Measurements from ENCODE around the gene KRTAP1-4. TPM values are rescaled to one million over a fixed set of nuclear protein-coding genes. Genes with fewer than 3 reads are reported as not detected.

Gene KRTAP1-4
- total and polyA plus RNA-seq, 2 of the 8 experiments (the other 6 are each of a cell fraction or from before 2014, with no cell fraction given), result not detected

DNA sequence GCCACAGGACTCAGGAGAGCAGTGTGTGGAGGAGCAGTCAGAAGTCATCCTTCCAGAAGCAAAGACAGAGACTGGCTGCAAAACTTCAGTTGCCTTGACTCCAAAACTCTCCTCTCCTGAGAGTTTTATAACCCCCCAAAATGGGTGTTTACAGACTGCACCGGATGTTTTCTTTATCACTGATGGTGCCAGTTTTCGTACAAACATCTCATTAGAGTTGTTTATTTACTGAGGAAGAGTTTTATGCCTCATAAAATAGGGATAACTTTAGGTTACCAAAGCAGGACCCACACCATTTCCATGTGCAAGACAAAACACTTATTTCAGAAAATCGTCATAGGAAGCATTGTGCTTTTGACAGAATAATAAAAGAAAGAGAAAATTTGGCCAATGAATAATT lies 45.8 kb downstream of the KRTAP1-4 start, which contains the start of gene KRT40 (continued):
- TF ChIP-seq, protein P1, sequence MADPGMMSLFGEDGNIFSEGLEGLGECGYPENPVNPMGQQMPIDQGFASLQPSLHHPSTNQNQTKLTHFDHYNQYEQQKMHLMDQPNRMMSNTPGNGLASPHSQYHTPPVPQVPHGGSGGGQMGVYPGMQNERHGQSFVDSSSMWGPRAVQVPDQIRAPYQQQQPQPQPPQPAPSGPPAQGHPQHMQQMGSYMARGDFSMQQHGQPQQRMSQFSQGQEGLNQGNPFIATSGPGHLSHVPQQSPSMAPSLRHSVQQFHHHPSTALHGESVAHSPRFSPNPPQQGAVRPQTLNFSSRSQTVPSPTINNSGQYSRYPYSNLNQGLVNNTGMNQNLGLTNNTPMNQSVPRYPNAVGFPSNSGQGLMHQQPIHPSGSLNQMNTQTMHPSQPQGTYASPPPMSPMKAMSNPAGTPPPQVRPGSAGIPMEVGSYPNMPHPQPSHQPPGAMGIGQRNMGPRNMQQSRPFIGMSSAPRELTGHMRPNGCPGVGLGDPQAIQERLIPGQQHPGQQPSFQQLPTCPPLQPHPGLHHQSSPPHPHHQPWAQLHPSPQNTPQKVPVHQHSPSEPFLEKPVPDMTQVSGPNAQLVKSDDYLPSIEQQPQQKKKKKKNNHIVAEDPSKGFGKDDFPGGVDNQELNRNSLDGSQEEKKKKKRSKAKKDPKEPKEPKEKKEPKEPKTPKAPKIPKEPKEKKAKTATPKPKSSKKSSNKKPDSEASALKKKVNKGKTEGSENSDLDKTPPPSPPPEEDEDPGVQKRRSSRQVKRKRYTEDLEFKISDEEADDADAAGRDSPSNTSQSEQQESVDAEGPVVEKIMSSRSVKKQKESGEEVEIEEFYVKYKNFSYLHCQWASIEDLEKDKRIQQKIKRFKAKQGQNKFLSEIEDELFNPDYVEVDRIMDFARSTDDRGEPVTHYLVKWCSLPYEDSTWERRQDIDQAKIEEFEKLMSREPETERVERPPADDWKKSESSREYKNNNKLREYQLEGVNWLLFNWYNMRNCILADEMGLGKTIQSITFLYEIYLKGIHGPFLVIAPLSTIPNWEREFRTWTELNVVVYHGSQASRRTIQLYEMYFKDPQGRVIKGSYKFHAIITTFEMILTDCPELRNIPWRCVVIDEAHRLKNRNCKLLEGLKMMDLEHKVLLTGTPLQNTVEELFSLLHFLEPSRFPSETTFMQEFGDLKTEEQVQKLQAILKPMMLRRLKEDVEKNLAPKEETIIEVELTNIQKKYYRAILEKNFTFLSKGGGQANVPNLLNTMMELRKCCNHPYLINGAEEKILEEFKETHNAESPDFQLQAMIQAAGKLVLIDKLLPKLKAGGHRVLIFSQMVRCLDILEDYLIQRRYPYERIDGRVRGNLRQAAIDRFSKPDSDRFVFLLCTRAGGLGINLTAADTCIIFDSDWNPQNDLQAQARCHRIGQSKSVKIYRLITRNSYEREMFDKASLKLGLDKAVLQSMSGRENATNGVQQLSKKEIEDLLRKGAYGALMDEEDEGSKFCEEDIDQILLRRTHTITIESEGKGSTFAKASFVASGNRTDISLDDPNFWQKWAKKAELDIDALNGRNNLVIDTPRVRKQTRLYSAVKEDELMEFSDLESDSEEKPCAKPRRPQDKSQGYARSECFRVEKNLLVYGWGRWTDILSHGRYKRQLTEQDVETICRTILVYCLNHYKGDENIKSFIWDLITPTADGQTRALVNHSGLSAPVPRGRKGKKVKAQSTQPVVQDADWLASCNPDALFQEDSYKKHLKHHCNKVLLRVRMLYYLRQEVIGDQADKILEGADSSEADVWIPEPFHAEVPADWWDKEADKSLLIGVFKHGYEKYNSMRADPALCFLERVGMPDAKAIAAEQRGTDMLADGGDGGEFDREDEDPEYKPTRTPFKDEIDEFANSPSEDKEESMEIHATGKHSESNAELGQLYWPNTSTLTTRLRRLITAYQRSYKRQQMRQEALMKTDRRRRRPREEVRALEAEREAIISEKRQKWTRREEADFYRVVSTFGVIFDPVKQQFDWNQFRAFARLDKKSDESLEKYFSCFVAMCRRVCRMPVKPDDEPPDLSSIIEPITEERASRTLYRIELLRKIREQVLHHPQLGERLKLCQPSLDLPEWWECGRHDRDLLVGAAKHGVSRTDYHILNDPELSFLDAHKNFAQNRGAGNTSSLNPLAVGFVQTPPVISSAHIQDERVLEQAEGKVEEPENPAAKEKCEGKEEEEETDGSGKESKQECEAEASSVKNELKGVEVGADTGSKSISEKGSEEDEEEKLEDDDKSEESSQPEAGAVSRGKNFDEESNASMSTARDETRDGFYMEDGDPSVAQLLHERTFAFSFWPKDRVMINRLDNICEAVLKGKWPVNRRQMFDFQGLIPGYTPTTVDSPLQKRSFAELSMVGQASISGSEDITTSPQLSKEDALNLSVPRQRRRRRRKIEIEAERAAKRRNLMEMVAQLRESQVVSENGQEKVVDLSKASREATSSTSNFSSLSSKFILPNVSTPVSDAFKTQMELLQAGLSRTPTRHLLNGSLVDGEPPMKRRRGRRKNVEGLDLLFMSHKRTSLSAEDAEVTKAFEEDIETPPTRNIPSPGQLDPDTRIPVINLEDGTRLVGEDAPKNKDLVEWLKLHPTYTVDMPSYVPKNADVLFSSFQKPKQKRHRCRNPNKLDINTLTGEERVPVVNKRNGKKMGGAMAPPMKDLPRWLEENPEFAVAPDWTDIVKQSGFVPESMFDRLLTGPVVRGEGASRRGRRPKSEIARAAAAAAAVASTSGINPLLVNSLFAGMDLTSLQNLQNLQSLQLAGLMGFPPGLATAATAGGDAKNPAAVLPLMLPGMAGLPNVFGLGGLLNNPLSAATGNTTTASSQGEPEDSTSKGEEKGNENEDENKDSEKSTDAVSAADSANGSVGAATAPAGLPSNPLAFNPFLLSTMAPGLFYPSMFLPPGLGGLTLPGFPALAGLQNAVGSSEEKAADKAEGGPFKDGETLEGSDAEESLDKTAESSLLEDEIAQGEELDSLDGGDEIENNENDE (IDR thresholded peaks at IDR 0.05; ENCODE audit: insufficient replicate concordance, low read length), result no peak
- TF ChIP-seq SP1 (IDR thresholded peaks at IDR 0.05; ENCODE audit: low read depth, low read length) (no peak), CBX8 (IDR thresholded peaks at IDR 0.05; ENCODE audit: borderline replicate concordance, low read depth, low read length) (no peak), GABPA (IDR thresholded peaks at IDR 0.05; ENCODE audit: borderline replicate concordance, insufficient read depth, low read length) (no peak), HDAC2 (IDR thresholded peaks at IDR 0.05; ENCODE audit: borderline replicate concordance in 1 of 2, low read depth in 2 of 2, low read length in 2 of 2) (no peak), FOSL1 (IDR thresholded peaks at IDR 0.05; ENCODE audit: insufficient read depth, low read depth, low read length) (no peak)
- TF ChIP-seq, protein P2, sequence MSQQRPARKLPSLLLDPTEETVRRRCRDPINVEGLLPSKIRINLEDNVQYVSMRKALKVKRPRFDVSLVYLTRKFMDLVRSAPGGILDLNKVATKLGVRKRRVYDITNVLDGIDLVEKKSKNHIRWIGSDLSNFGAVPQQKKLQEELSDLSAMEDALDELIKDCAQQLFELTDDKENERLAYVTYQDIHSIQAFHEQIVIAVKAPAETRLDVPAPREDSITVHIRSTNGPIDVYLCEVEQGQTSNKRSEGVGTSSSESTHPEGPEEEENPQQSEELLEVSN (IDR thresholded peaks at IDR 0.05), result no peak
- TF ChIP-seq, protein P3, sequence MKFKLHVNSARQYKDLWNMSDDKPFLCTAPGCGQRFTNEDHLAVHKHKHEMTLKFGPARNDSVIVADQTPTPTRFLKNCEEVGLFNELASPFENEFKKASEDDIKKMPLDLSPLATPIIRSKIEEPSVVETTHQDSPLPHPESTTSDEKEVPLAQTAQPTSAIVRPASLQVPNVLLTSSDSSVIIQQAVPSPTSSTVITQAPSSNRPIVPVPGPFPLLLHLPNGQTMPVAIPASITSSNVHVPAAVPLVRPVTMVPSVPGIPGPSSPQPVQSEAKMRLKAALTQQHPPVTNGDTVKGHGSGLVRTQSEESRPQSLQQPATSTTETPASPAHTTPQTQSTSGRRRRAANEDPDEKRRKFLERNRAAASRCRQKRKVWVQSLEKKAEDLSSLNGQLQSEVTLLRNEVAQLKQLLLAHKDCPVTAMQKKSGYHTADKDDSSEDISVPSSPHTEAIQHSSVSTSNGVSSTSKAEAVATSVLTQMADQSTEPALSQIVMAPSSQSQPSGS (IDR thresholded peaks at IDR 0.05; ENCODE audit: low read length), result no peak

Data from H1 (cell line).